ENCODE measurements around the gene HTN1.
"Not testable (repeated sequence)": the region's sequence is repeated elsewhere in the genome, so short reads cannot be mapped to it uniquely, and the experiment has no call there.

The HTN1 gene

DNA sequence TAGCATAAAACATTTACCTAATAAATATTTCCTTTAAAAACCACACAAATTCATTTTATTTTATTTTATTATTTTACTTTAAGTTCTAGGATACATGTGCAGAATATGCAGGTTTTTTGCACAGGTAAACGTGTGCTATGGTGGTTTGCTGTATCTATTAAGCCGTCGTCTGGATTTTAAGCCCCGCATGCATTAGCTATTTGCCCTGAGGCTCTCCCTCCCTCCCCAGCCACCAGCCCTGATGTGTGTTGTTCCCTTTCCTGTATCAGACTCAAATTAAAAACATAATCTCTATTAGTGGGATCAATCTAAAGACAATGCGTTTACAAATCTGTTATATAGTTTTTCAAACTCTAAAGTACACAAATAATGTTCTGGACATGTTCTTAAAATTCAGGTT, 23.2 kb upstream of the HTN1 start:
- Histone ChIP-seq H3K9me3 (ENCODE audit: severe bottlenecking) (peaks cover 2% of the 10 kb centered on the region), H3K36me3 (ENCODE audit: low read depth) (no peaks in the 10 kb centered on the region), H3K27ac (ENCODE audit: poor library complexity, severe bottlenecking) (no peak overlapping the region), H3K4me3 (ENCODE audit: severe bottlenecking) (no peak overlapping the region), H3K27me3 (ENCODE audit: insufficient read depth, poor library complexity, severe bottlenecking) (peaks cover 5% of the 10 kb centered on the region), H3K4me1 (ENCODE audit: insufficient read depth, poor library complexity, severe bottlenecking) (no peaks in the 10 kb centered on the region)
- ATAC-seq (ENCODE audit: low read depth) (no peak), DNase-seq (ENCODE audit: low spot score) (no peak)
- TF ChIP-seq, protein P1, sequence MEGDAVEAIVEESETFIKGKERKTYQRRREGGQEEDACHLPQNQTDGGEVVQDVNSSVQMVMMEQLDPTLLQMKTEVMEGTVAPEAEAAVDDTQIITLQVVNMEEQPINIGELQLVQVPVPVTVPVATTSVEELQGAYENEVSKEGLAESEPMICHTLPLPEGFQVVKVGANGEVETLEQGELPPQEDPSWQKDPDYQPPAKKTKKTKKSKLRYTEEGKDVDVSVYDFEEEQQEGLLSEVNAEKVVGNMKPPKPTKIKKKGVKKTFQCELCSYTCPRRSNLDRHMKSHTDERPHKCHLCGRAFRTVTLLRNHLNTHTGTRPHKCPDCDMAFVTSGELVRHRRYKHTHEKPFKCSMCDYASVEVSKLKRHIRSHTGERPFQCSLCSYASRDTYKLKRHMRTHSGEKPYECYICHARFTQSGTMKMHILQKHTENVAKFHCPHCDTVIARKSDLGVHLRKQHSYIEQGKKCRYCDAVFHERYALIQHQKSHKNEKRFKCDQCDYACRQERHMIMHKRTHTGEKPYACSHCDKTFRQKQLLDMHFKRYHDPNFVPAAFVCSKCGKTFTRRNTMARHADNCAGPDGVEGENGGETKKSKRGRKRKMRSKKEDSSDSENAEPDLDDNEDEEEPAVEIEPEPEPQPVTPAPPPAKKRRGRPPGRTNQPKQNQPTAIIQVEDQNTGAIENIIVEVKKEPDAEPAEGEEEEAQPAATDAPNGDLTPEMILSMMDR (IDR thresholded peaks at IDR 0.05; ENCODE audit: poor library complexity, severe bottlenecking), result no peak

DNA sequence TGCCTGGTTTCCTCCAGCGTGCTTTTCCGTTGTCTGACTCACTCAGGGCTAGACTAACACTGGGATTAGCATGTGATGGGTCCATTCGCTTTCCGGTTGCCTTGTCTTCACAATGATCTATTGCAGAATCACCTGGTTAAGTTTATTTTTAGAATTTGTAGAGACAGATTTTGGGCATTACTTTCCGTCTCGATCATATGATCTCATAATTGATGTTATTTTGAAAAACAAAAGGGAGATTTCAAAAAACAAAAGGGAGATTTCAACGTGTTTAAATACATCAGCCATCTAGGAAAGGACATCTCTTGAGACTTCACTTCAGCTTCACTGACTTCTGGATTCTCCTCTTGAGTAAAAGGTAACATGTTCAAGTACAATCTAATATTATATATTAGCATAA, 22.1 kb upstream of the HTN1 start, which contains the start of gene HTN3:
Gene HTN3 (plus strand): TSS at position 301 of the 400 bp plus-strand sequence. CDS start 2,282 bp downstream, outside the sequence.
- not testable (repeated sequence) for ATAC-seq (ENCODE audit: low read depth); H3K27me3 ChIP-seq (ENCODE audit: insufficient read depth, poor library complexity, severe bottlenecking); DNase-seq (ENCODE audit: low spot score); H3K27ac ChIP-seq (ENCODE audit: poor library complexity, severe bottlenecking); H3K36me3 ChIP-seq (ENCODE audit: low read depth); H3K4me1 ChIP-seq (ENCODE audit: insufficient read depth, poor library complexity, severe bottlenecking); H3K9me3 ChIP-seq (ENCODE audit: severe bottlenecking); H3K4me3 ChIP-seq (ENCODE audit: severe bottlenecking)

- not testable (repeated sequence) for H3K27me3 ChIP-seq (ENCODE audit: insufficient read depth, poor library complexity, severe bottlenecking); H3K27ac ChIP-seq (ENCODE audit: poor library complexity, severe bottlenecking); H3K4me1 ChIP-seq (ENCODE audit: insufficient read depth, poor library complexity, severe bottlenecking); H3K36me3 ChIP-seq (ENCODE audit: low read depth); H3K4me3 ChIP-seq (ENCODE audit: severe bottlenecking); DNase-seq (ENCODE audit: low spot score); H3K9me3 ChIP-seq (ENCODE audit: severe bottlenecking); ATAC-seq (ENCODE audit: low read depth)
Measured at GRCh38 chr4:70037559-70037958, 12.7 kb upstream of the HTN1 start.

DNA sequence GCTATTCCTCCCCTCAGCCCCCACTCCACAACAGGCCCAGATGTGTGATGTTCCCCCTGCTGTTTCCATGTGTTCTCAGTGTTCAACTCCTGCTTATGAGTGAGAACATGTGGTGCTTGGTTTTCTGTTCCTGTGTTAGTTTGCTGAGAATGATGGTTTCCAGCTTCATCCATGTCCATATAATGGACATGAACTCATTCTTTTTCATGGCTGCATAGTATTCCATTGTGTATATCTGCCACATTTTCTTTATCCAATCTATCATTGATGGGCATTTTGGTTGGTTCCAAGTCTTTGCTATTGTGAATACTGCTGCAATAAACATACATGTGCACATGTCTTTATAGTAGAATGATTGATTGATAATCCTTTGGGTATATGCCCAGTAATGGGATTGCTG, 10.3 kb upstream of the HTN1 start:
- H3K27me3 ChIP-seq (ENCODE audit: insufficient read depth, poor library complexity, severe bottlenecking); DNase-seq (ENCODE audit: low spot score); H3K4me1 ChIP-seq (ENCODE audit: insufficient read depth, poor library complexity, severe bottlenecking); H3K9me3 ChIP-seq (ENCODE audit: severe bottlenecking); ATAC-seq (ENCODE audit: low read depth); H3K4me3 ChIP-seq (ENCODE audit: severe bottlenecking); H3K36me3 ChIP-seq (ENCODE audit: low read depth); H3K27ac ChIP-seq (ENCODE audit: poor library complexity, severe bottlenecking): not testable (repeated sequence)

GRCh38 chr4:70041652-70042286, 8.5 kb upstream of the HTN1 start:
- Histone ChIP-seq H3K27ac (ENCODE audit: poor library complexity, severe bottlenecking) (no peak overlapping the region), H3K4me3 (ENCODE audit: severe bottlenecking) (no peak overlapping the region), H3K36me3 (ENCODE audit: low read depth) (no peaks in the 10 kb centered on the region), H3K27me3 (ENCODE audit: insufficient read depth, poor library complexity, severe bottlenecking) (peaks cover 2% of the 10 kb centered on the region), H3K4me1 (ENCODE audit: insufficient read depth, poor library complexity, severe bottlenecking) (no peaks in the 10 kb centered on the region), H3K9me3 (ENCODE audit: severe bottlenecking) (no peaks in the 10 kb centered on the region)
- DNase-seq (ENCODE audit: low spot score) (no peak), ATAC-seq (ENCODE audit: low read depth) (no peak)
- TF ChIP-seq, protein P1 (IDR thresholded peaks at IDR 0.05; ENCODE audit: poor library complexity, severe bottlenecking), result no peak

GRCh38 chr4:70056534-70056933, 6.3 kb downstream of the HTN1 start:
- not testable (repeated sequence) for DNase-seq (ENCODE audit: low spot score); ATAC-seq (ENCODE audit: low read depth); H3K27ac ChIP-seq (ENCODE audit: poor library complexity, severe bottlenecking); H3K36me3 ChIP-seq (ENCODE audit: low read depth); H3K9me3 ChIP-seq (ENCODE audit: severe bottlenecking); H3K4me1 ChIP-seq (ENCODE audit: insufficient read depth, poor library complexity, severe bottlenecking); H3K4me3 ChIP-seq (ENCODE audit: severe bottlenecking); H3K27me3 ChIP-seq (ENCODE audit: insufficient read depth, poor library complexity, severe bottlenecking)

- H3K36me3 ChIP-seq (ENCODE audit: low read depth), result no peaks in the 10 kb centered on the region
- ATAC-seq (ENCODE audit: low read depth) (no peak), DNase-seq (ENCODE audit: low spot score) (no peak)
- H3K27me3 ChIP-seq (ENCODE audit: insufficient read depth, poor library complexity, severe bottlenecking), result no peaks in the 10 kb centered on the region
- H3K4me3 ChIP-seq (ENCODE audit: severe bottlenecking), result no peak overlapping the region
- H3K9me3 ChIP-seq (ENCODE audit: severe bottlenecking), result no peaks in the 10 kb centered on the region
- H3K4me1 ChIP-seq (ENCODE audit: insufficient read depth, poor library complexity, severe bottlenecking), result no peaks in the 10 kb centered on the region
- no peak overlapping the region for H3K27ac ChIP-seq (ENCODE audit: poor library complexity, severe bottlenecking)
- TF ChIP-seq, protein P1 (IDR thresholded peaks at IDR 0.05; ENCODE audit: poor library complexity, severe bottlenecking), result no peak
Measured at GRCh38 chr4:70057651-70058050, 7.4 kb downstream of the HTN1 start.
